ENCODE results near the gene RNF213. TPM values are rescaled to one million over a fixed set of nuclear protein-coding genes. Genes with fewer than 3 reads are reported as not detected.

Gene RNF213
- total RNA-seq, 1 donor from 2014 or later, result 111 TPM

- no peak for DNase-seq
Measured at GRCh38 chr17:80352991-80353665, 92.5 kb downstream of the RNF213 start.

GRCh38 chr17:80353718-80354275 lies 93.1 kb downstream of the RNF213 start:
- no peak for DNase-seq

GRCh38 chr17:80354336-80354735 lies 93.7 kb downstream of the RNF213 start:
- DNase-seq, result no peak

GRCh38 chr17:80356231-80356856 lies 95.7 kb downstream of the RNF213 start:
- DNase-seq, result no peak

GRCh38 chr17:80358131-80358530 lies 97.5 kb downstream of the RNF213 start:
- DNase-seq, result no peak

GRCh38 chr17:80358861-80359260 lies 98.2 kb downstream of the RNF213 start:
- DNase-seq, result no peak

- DNase-seq, result no peak
Measured at GRCh38 chr17:80359422-80360110, 98.9 kb downstream of the RNF213 start.

GRCh38 chr17:80360396-80360795 lies 99.7 kb downstream of the RNF213 start:
- DNase-seq, result no peak

- DNase-seq, result peak; percentile 39
Measured at GRCh38 chr17:80361495-80362220, 101.0 kb downstream of the RNF213 start.

- DNase-seq, result peak; percentile 33
Measured at GRCh38 chr17:80362428-80363119, 101.9 kb downstream of the RNF213 start.

- no peak for DNase-seq
Measured at GRCh38 chr17:80363120-80363515, 102.5 kb downstream of the RNF213 start.

- no peak for DNase-seq
Measured at GRCh38 chr17:80363518-80364090, 103.0 kb downstream of the RNF213 start.

- DNase-seq, result peak; percentile 40
Measured at GRCh38 chr17:80364091-80364691, 103.5 kb downstream of the RNF213 start.

- no peak for DNase-seq
Measured at GRCh38 chr17:80365001-80365965, 104.6 kb downstream of the RNF213 start.

- peak; percentile 11 for DNase-seq
Measured at GRCh38 chr17:80365983-80366382, 105.3 kb downstream of the RNF213 start.

- DNase-seq, result no peak
Measured at GRCh38 chr17:80367503-80367902, 106.9 kb downstream of the RNF213 start.

- DNase-seq, result no peak
Measured at GRCh38 chr17:80371196-80371595, 110.5 kb downstream of the RNF213 start.

- no peak for DNase-seq
Measured at GRCh38 chr17:80372456-80372855, 111.8 kb downstream of the RNF213 start.

- DNase-seq, result no peak
Measured at GRCh38 chr17:80372922-80373570, 112.4 kb downstream of the RNF213 start.

Data from dermis blood vessel endothelial cell (primary cell).